Measurements from ENCODE around the gene LEAP2. TPM values are rescaled to one million over a fixed set of nuclear protein-coding genes. Genes with fewer than 3 reads are reported as not detected.

The LEAP2 gene
- polyA plus RNA-seq, 1 of the 3 experiments (the other 2 are of a cell fraction): 0.64 TPM

DNA sequence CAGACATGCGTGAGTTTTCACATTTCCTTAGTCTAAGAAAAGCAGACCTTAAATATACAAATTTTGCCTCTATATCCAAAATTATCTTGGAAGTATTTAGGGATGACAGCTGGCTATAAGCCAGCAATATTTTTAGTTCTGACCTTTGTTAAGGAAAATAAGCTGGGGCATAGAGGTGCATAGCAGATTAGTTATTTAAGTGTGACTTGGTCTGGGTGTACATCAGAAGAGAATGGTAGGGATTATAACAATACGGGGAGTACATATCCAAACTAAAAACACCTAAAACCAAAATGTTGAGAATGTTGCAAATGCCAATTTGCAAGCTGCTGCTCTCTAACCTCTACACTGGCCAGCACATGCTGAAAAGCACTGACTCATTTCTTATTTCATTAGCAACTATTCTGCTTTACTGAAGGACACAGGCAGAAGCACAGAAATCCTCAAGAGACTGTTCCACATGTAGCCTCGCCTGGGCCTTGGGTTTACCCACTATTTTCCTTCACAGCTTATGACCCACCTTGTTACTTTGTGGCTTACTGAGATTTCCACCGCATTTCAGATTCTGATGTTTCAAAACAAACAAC, 22.3 kb downstream of the LEAP2 start (continued):
- TF ChIP-seq, protein P1, sequence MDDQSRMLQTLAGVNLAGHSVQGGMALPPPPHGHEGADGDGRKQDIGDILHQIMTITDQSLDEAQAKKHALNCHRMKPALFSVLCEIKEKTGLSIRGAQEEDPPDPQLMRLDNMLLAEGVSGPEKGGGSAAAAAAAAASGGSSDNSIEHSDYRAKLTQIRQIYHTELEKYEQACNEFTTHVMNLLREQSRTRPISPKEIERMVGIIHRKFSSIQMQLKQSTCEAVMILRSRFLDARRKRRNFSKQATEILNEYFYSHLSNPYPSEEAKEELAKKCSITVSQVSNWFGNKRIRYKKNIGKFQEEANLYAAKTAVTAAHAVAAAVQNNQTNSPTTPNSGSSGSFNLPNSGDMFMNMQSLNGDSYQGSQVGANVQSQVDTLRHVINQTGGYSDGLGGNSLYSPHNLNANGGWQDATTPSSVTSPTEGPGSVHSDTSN (IDR thresholded peaks at IDR 0.05): no peak

DNA sequence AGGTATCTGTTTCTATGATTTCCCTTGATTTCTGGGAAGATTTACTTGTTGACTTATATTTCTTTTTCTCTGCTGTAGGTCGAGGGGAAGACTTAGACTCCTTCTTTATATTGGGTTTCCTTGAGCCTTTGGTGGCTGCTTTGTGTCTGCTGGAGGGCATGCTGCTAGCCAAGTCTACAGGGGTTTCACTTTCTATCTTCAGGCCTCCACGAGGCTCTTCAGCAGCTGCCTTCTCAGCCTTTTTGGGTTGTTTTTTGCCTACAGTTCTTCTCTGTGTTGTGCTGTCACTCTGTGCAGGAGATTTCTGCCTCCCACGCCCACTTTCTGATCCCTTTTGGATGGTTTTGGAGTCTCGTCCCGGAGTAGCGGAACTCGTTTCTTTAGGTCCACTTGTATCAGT, 23.2 kb downstream of the LEAP2 start:
- no peak overlapping the region for H3K27ac ChIP-seq (ENCODE audit: low read depth in 2 of 2, low read length in 1 of 2)
- TF ChIP-seq, protein P2, sequence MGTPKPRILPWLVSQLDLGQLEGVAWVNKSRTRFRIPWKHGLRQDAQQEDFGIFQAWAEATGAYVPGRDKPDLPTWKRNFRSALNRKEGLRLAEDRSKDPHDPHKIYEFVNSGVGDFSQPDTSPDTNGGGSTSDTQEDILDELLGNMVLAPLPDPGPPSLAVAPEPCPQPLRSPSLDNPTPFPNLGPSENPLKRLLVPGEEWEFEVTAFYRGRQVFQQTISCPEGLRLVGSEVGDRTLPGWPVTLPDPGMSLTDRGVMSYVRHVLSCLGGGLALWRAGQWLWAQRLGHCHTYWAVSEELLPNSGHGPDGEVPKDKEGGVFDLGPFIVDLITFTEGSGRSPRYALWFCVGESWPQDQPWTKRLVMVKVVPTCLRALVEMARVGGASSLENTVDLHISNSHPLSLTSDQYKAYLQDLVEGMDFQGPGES (IDR thresholded peaks at IDR 0.05; ENCODE audit: low read depth, low read length): no peak
- no peak for TF ChIP-seq GATA2 (CRISPR knock-in tag; IDR thresholded peaks at IDR 0.05)
- H3K9me3 ChIP-seq: no peaks in the 10 kb centered on the region
- WGBS (ENCODE audit: low lambda C conversion rate): 93% methylated on average over 7 of the region's 7 CpGs
- H3K4me1 ChIP-seq (ENCODE audit: control insufficient read depth in 1 of 2, insufficient read depth in 2 of 2, low read depth in 1 of 2, low read length in 1 of 2): no peaks in the 10 kb centered on the region
- H3K27me3 ChIP-seq (ENCODE audit: insufficient read depth): no peaks in the 10 kb centered on the region
- H3F3A ChIP-seq (replicated peaks; ENCODE audit: insufficient read depth): peaks cover 13% of the 10 kb centered on the region
- ChIA-PET POLR2A (no interaction called here), CTCF (interaction anchor here (1.0 to 2.3 kb wide), 2 partner anchors 11 to 13 kb away, joined by 4 to 10 read pairs; no protein-coding TSS in a partner anchor)
- H3K4me2 ChIP-seq: no peak overlapping the region
- no peak overlapping the region for H3K4me3 ChIP-seq (ENCODE audit: low read depth in 2 of 2, low read length in 1 of 2)
- no peak overlapping the region for H3K9ac ChIP-seq
- H3K79me2 ChIP-seq (ENCODE audit: insufficient read depth): peaks cover 75% of the 10 kb centered on the region
- no peak overlapping the region for H2AFZ ChIP-seq (ENCODE audit: low read depth)
- peaks cover 15% of the 10 kb centered on the region; the same call in 1 of the 2 replicates for H4K20me1 ChIP-seq (ENCODE audit: insufficient read depth)
- no peaks in the 10 kb centered on the region for H3K9me2 ChIP-seq
- no peak for DNase-seq
- peaks cover 82 to 98% of the 10 kb centered on the region in 2 experiments for H3K36me3 ChIP-seq (replicated peaks in 1 of 2; ENCODE audit: control insufficient read depth in 1 of 2, insufficient read depth in 2 of 2, low read length in 1 of 2)

DNA sequence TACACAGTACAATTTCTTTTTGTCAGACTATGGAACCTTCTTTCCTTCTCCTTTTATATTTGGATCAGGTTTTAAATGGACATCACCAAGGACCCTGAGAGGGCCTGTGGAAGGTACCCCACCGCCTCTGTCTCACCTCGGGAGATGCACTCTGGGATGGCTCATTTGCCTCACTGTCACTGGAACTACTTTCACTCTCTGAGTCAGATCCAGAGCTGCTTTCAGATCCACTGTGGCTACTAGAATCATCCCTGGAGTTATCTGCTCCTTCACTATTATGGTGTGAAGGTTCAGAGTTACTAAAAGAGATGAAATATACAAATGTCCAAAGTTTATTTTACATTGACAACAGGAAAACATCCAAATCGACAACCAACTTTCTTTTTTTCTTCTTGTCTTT, 24.6 kb downstream of the LEAP2 start:
- no peak for TF ChIP-seq FOSL2 (IDR thresholded peaks at IDR 0.05; ENCODE audit: borderline replicate concordance, low read depth)
- TF ChIP-seq GATA2 (CRISPR knock-in tag; IDR thresholded peaks at IDR 0.05): no peak
- TF ChIP-seq, protein P3, sequence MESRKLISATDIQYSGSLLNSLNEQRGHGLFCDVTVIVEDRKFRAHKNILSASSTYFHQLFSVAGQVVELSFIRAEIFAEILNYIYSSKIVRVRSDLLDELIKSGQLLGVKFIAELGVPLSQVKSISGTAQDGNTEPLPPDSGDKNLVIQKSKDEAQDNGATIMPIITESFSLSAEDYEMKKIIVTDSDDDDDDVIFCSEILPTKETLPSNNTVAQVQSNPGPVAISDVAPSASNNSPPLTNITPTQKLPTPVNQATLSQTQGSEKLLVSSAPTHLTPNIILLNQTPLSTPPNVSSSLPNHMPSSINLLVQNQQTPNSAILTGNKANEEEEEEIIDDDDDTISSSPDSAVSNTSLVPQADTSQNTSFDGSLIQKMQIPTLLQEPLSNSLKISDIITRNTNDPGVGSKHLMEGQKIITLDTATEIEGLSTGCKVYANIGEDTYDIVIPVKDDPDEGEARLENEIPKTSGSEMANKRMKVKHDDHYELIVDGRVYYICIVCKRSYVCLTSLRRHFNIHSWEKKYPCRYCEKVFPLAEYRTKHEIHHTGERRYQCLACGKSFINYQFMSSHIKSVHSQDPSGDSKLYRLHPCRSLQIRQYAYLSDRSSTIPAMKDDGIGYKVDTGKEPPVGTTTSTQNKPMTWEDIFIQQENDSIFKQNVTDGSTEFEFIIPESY (IDR thresholded peaks at IDR 0.05; ENCODE audit: borderline replicate concordance, low read depth): no peak
- TF ChIP-seq, protein P4, sequence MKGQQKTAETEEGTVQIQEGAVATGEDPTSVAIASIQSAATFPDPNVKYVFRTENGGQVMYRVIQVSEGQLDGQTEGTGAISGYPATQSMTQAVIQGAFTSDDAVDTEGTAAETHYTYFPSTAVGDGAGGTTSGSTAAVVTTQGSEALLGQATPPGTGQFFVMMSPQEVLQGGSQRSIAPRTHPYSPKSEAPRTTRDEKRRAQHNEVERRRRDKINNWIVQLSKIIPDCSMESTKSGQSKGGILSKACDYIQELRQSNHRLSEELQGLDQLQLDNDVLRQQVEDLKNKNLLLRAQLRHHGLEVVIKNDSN (IDR thresholded peaks at IDR 0.05; ENCODE audit: borderline replicate concordance, low read depth): no peak
- TF ChIP-seq MXI1 (IDR thresholded peaks at IDR 0.05; ENCODE audit: low read depth, low read length): no peak
- TF ChIP-seq ELF1 (IDR thresholded peaks at IDR 0.05): no peak
- Histone ChIP-seq H3K4me3 (ENCODE audit: low read depth in 2 of 2, low read length in 1 of 2) (no peak overlapping the region), H3F3A (replicated peaks; ENCODE audit: insufficient read depth) (peaks cover 11% of the 10 kb centered on the region), H3K4me2 (no peak overlapping the region), H3K27me3 (ENCODE audit: insufficient read depth) (no peaks in the 10 kb centered on the region), H4K20me1 (ENCODE audit: insufficient read depth) (peaks cover 10% of the 10 kb centered on the region; the same call in 1 of the 2 replicates), H3K36me3 (replicated peaks in 1 of 2; ENCODE audit: control insufficient read depth in 1 of 2, insufficient read depth in 2 of 2, low read length in 1 of 2) (peaks cover 71 to 94% of the 10 kb centered on the region in 2 experiments), H3K9me3 (no peaks in the 10 kb centered on the region), H3K4me1 (ENCODE audit: control insufficient read depth in 1 of 2, insufficient read depth in 2 of 2, low read depth in 1 of 2, low read length in 1 of 2) (no peaks in the 10 kb centered on the region), H3K79me2 (ENCODE audit: insufficient read depth) (peaks cover 69% of the 10 kb centered on the region), H3K9me2 (no peaks in the 10 kb centered on the region), H2AFZ (ENCODE audit: low read depth) (no peak overlapping the region), H3K27ac (ENCODE audit: low read depth in 2 of 2, low read length in 1 of 2) (no peak overlapping the region), H3K9ac (no peak overlapping the region)
- CTCF ChIA-PET: interaction anchor here (1.2 kb wide), 1 partner anchor 15 kb away, joined by 3 read pairs; no protein-coding TSS in a partner anchor
- no peak for DNase-seq
- 74% methylated on average over 3 of the region's 3 CpGs for WGBS (ENCODE audit: low lambda C conversion rate)
- POLR2A ChIA-PET: no interaction called here
